T-helper 2 cell treated with Interferon-gamma antibody and Interleukin-4, amounts not matched to agents 5 μg/mL and 100 μg/mL, for 36 hours (primary cell): ENCODE data around the gene SMIM5.
"Not testable (repeated sequence)": the region's sequence is repeated elsewhere in the genome, so short reads cannot be mapped to it uniquely, and the experiment has no call there.

Source experiments
- DNase-seq: peaks from one replicate; pipeline ENCODE4 v3.0.0; 2021; ENCODE audit warnings: low spot score
- H3K27ac Mint-ChIP-seq: one replicate; pipeline ENCODE4 v1.8.0; 2021; ENCODE audit warnings: mild to moderate bottlenecking, mixed read lengths
- H3K27me3 Mint-ChIP-seq: one replicate; pipeline ENCODE4 v1.8.0; 2021; ENCODE audit warnings: low read depth, mixed read lengths
- H3K36me3 Mint-ChIP-seq: one replicate; pipeline ENCODE4 v1.8.0; 2021; ENCODE audit warnings: low read depth, mixed read lengths
- H3K4me1 Mint-ChIP-seq: one replicate; pipeline ENCODE4 v1.8.0; 2021; ENCODE audit warnings: low read depth, mixed read lengths
- H3K4me3 Mint-ChIP-seq: one replicate; pipeline ENCODE4 v1.8.0; 2022; ENCODE audit warnings: mild to moderate bottlenecking, moderate library complexity, mixed read lengths
- H3K9me3 Mint-ChIP-seq: one replicate; pipeline ENCODE4 v1.8.0; 2021; ENCODE audit warnings: mixed read lengths

Gene SMIM5, protein sequence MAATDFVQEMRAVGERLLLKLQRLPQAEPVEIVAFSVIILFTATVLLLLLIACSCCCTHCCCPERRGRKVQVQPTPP

DNA sequence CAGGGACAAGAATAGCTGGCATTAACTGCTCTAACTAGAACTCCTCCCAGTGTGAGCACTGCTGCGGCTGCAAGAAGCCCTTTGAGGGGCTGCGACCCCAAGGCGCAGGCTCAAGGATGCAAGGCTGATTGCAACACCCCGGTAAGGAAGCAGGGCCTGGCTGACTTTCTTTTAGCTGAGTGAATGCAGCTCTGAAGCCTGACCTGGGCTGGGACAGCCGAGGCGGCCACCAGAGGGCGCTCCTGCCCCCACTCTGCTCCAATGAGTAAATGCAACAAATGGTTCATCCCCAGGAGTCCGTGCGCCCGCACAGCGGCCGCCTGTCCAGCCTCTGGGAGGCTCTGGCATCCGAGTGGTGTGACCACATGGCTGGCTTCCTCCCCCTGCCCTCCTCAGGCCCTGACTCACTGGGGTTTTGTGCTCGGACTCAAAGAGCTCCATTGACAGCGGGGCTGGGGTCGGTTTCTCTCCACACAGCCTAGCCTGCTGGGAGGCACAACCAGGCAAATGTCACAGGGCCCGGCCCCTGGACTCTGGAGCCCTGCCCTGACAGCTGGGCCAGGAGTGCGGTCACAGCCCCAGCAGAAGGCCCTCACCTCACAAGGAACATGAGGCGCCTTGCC is at the start of gene SMIM5:
SMIM5 (plus strand) TSS at position 572 of the 623 bp plus-strand sequence. CDS start 6,768 bp downstream, outside the sequence.
- Mint-ChIP-seq H3K9me3 (no peaks in the 10 kb centered on the region), H3K36me3 (no peaks in the 10 kb centered on the region), H3K4me3 (no peak within 1 kb of the TSS), H3K27ac (peak within 1 kb of the TSS; percentile 31), H3K4me1 (peaks cover 1% of the 10 kb centered on the region), H3K27me3 (no peaks in the 10 kb centered on the region)
- DNase-seq: peak; percentile 66

GRCh38 chr17:75584849-75585175 is 48.4 kb upstream of the SMIM5 start:
- peaks cover 9% of the 10 kb centered on the region for H3K4me1 Mint-ChIP-seq
- H3K9me3 Mint-ChIP-seq: no peaks in the 10 kb centered on the region
- peaks cover 33% of the 10 kb centered on the region for H3K27me3 Mint-ChIP-seq
- H3K36me3 Mint-ChIP-seq: peaks cover 2% of the 10 kb centered on the region
- no peak overlapping the region for H3K27ac Mint-ChIP-seq
- H3K4me3 Mint-ChIP-seq: no peak overlapping the region
- no peak for DNase-seq

- H3K27ac Mint-ChIP-seq: no peak within 1 kb of the TSS
- H3K4me3 Mint-ChIP-seq: peak within 1 kb of the TSS; percentile 46
- peak; percentile 50 for DNase-seq
- peaks cover 24% of the 10 kb centered on the region for H3K27me3 Mint-ChIP-seq
- H3K4me1 Mint-ChIP-seq: peaks cover 3% of the 10 kb centered on the region
- H3K36me3 Mint-ChIP-seq: no peaks in the 10 kb centered on the region
- H3K9me3 Mint-ChIP-seq: no peaks in the 10 kb centered on the region
Measured at GRCh38 chr17:75587675-75588595, 45.3 kb upstream of the SMIM5 start, which contains the start of gene MYO15B. Gene MYO15B (plus strand): TSS chr17:75587800. CDS start chr17:75588058, 258 bp downstream.

DNA sequence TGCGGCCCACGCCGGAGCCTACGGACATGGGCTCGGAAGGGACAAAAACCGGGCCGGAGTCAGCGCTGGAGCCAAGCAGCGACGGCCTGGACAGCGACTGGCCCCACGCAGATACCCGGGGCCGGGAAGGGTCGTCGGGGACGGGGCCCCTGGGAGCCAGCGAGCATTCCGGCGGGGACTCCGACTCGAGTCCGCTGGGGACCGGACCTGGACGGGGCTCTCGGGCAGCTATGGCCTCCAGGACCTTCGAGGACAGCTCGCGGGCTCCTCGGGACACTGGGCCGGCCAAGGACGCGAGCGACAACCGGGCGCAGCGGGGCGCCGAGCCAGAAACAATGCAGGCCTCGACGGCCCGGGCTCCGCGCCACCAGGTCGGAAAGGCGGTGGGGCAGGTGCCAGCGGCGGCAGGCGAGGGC is 44.6 kb upstream of the SMIM5 start:
- Mint-ChIP-seq H3K27ac (no peak overlapping the region), H3K27me3 (peaks cover 24% of the 10 kb centered on the region), H3K4me3 (peak overlapping the region; percentile 46), H3K9me3 (no peaks in the 10 kb centered on the region), H3K4me1 (peaks cover 3% of the 10 kb centered on the region), H3K36me3 (no peaks in the 10 kb centered on the region)
- DNase-seq: no peak

DNA sequence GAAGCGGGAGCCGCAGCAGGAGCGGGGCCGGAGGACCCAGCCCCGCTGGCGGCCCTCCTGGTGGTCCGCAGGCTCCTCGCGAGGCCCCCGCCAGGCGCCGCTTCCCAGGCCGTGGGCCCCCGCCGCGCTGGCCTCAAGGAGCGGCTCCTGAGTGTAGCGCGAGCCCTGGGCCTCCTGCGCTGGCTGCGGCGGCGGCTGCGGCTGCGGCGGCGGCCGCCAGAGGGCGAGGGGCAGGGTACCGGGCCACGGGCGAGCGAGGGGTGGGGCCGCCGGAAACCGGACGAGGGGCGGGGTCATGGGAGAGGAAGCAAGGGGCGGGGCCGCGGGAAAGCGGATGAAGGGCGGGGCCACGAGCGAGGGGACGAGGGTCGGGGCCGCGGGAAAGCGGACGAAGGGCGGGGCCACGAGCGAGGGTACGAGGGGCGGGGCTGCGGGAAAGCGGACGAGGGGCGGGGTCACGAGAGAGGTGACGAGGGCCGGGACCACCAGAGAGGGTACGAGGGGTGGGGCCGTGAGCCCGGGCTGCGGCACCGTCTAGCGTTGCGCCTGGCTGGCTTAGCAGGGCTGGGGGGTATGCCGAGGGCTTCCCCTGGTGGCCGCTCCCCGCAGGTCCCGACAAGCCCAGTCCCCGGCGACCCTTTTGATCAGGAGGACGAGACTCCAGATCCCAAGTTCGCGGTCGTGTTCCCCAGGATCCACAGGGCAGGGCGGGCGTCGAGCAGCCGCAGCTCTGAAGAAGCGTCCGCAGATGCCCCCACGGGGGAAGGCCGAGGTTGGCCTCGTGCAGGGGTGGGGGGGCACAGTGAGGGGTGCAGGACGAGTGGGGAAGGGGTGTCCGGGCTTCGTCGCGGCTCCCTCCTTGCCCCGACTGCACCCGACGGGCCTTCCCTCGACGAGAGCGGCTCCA is 44.0 kb upstream of the SMIM5 start:
- H3K4me1 Mint-ChIP-seq: peaks cover 3% of the 10 kb centered on the region
- peak overlapping the region; percentile 67 for H3K27ac Mint-ChIP-seq
- peak overlapping the region; percentile 75 for H3K4me3 Mint-ChIP-seq

DNA sequence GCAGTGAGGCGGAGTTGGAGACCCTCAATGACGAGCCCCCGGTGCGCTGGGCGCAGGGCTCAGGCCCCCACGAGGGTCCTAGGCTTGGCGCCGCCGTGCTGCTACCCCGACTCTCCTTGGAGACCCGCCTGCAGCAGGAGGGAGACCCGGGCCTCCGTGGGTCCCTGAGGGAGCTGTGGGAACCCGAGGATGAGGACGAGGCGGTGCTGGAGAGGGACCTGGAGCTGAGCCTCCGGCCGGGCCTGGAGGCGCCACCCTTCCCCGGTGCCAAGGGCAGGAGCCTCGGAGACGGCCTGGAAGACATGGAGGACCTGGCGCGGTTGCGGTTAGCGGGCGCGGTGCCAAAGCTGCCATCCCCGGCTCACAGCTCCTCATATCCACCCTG is 43.3 kb upstream of the SMIM5 start:
- peaks cover 24% of the 10 kb centered on the region for H3K27me3 Mint-ChIP-seq
- peaks cover 3% of the 10 kb centered on the region for H3K4me1 Mint-ChIP-seq
- no peaks in the 10 kb centered on the region for H3K9me3 Mint-ChIP-seq
- H3K27ac Mint-ChIP-seq: no peak overlapping the region
- peak overlapping the region; percentile 15 for H3K4me3 Mint-ChIP-seq
- no peaks in the 10 kb centered on the region for H3K36me3 Mint-ChIP-seq
- no peak for DNase-seq

More for the DNA sequence above, 44.0 kb upstream of the SMIM5 start:
- peak; percentile 84 for DNase-seq
- peaks cover 24% of the 10 kb centered on the region for H3K27me3 Mint-ChIP-seq
- H3K9me3 Mint-ChIP-seq: no peaks in the 10 kb centered on the region
- H3K36me3 Mint-ChIP-seq: no peaks in the 10 kb centered on the region

DNA sequence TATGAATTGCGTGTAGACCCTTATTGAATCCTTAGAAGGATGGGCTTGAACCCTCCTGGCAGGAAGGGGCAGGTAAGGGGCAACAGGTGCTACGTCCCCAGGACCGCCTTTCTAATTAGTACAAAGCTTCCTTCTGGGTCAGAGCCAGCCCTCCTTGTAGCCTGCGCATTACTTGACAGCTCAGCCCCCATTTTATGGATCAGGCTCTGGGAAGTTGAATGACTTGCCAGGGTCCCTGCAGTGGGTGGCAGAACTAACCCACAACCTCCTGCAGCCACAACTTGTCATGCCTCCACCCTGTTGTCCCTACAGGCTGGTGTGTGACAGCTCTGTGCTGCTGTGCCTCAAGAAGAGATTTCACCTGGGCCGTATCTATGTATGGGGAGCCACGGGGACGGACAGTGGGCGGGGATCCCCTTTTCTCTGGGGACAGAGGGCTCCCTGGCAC is 42.9 kb upstream of the SMIM5 start:
- Mint-ChIP-seq H3K9me3 (no peaks in the 10 kb centered on the region), H3K27me3 (peaks cover 20% of the 10 kb centered on the region), H3K27ac (peak overlapping the region; percentile 8), H3K4me1 (peaks cover 3% of the 10 kb centered on the region), H3K4me3 (peak overlapping the region; percentile 15), H3K36me3 (no peaks in the 10 kb centered on the region)
- DNase-seq: no peak

DNA sequence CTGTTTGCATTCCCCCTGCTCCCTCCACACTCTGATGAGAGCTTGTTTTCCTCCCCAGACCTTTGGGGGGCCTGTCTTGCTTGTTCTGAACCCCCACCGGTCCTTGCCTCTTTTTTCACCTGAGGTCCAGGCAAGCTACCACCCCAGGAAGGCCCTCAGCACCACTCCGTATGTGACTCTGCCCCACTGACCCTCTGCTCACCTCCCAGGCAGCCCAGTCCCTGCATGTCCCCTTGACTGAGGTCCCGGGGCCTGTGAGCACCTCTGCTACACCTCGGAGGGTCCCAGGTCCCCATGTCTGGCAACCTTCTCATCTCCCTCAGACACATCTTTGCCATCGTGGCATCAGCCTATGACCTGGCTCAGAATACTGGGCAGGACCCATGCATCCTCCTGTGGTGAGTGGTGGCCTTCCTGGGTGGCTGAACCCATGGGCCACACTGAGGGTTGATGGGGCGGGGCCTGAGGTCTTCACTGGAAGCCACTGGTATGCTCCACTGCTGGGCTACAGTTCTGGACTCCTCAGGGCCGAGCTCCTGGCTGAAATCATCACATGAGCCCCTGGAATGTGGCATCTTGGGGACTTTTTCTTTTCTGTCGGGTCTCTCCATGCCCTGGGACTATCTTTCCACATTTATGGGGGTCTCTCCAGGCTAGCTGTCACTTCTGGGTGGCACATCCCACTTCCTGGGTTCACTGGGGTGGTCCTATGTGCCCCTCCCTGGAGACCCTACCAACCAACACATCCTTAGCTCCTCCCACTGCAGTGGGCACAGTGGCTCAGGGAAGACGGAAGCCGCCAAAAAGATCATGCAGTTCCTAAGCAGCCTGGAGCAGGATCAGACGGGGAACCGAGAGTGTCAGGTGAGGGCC is 42.1 kb upstream of the SMIM5 start:
- H3K4me1 Mint-ChIP-seq: peaks cover 3% of the 10 kb centered on the region
- H3K4me3 Mint-ChIP-seq: peak overlapping the region; percentile 21
- H3K36me3 Mint-ChIP-seq: no peaks in the 10 kb centered on the region
- peaks cover 14% of the 10 kb centered on the region for H3K27me3 Mint-ChIP-seq
- H3K9me3 Mint-ChIP-seq: no peaks in the 10 kb centered on the region
- no peak for DNase-seq
- H3K27ac Mint-ChIP-seq: peak overlapping the region; percentile 38

DNA sequence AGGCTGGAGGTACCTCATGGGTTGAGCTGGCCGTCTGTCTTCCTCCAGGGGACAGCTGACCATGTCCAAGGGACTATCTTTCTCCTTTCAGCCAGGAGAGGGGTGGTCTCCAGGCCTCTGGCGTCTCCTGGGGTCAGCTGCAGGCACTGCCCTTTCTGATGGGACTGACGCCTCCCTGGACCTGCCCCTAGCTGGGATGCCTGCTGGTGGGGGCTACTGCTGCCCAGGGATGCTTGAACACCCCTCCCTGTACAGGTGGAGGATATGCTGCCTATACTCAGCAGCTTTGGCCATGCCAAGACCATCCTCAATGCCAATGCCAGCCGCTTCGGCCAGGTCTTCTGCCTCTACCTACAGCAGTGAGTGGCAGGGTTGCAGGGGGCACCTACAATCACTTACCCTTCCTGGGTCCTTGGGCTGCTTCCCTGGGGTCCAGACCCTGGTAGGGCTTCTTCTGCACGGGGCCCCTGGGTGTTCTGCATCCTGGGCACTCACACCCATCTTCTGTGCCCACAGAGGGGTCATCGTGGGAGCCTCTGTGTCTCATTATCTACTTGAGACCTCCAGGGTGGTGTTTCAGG is 41.4 kb upstream of the SMIM5 start:
- no peak overlapping the region for H3K27ac Mint-ChIP-seq
- H3K36me3 Mint-ChIP-seq: no peaks in the 10 kb centered on the region
- no peak overlapping the region for H3K4me3 Mint-ChIP-seq
- peaks cover 7% of the 10 kb centered on the region for H3K27me3 Mint-ChIP-seq
- no peak for DNase-seq
- no peaks in the 10 kb centered on the region for H3K9me3 Mint-ChIP-seq
- peaks cover 3% of the 10 kb centered on the region for H3K4me1 Mint-ChIP-seq

GRCh38 chr17:75592348-75593020 is 40.8 kb upstream of the SMIM5 start:
- H3K36me3 Mint-ChIP-seq: no peaks in the 10 kb centered on the region
- no peak overlapping the region for H3K4me3 Mint-ChIP-seq
- no peaks in the 10 kb centered on the region for H3K9me3 Mint-ChIP-seq
- DNase-seq: no peak
- peaks cover under 1% of the 10 kb centered on the region for H3K27me3 Mint-ChIP-seq
- peaks cover 3% of the 10 kb centered on the region for H3K4me1 Mint-ChIP-seq
- H3K27ac Mint-ChIP-seq: no peak overlapping the region

- H3K27me3 Mint-ChIP-seq, H3K4me3 Mint-ChIP-seq, DNase-seq, H3K36me3 Mint-ChIP-seq, H3K9me3 Mint-ChIP-seq, H3K4me1 Mint-ChIP-seq, H3K27ac Mint-ChIP-seq: not testable (repeated sequence)
Measured at GRCh38 chr17:75593430-75593829, 39.8 kb upstream of the SMIM5 start.
